Spleen (tissue), 11 donors: ENCODE measurements around the gene ZSWIM3. TPM values are rescaled to one million over a fixed set of nuclear protein-coding genes. Genes with fewer than 3 reads are reported as not detected.

Experiments used
- DNase-seq: peaks from one replicate; pipeline ENCODE4 v3.0.0-alpha.2; 2020
- H3K27ac ChIP-seq, 8 donors: fragments of 200-600 bp; sonication (generic) in 7 of 8; 1 replicate in 4 of 8; 2 replicates in 4 of 8; pipeline versions ENCODE4 v1.5.0 to v1.8.0; 2016 to 2021; ENCODE audit warnings: inconsistent platforms in 4 of 8, mild to moderate bottlenecking in 4 of 8, moderate library complexity in 1 of 8
- H3K27me3 ChIP-seq, 7 donors: fragments of 200-600 bp; sonication (generic) in 6 of 7; replicated peaks in 1 of 7; 1 replicate in 4 of 7; 2 replicates in 3 of 7; pipeline versions ENCODE4 v1.5.0 to v1.8.0; 2016 to 2021; ENCODE audit warnings: inconsistent platforms in 3 of 7, mild to moderate bottlenecking in 1 of 7
- H3K36me3 ChIP-seq, 6 donors: fragments of 200-600 bp; sonication (generic) in 5 of 6; 1 replicate in 4 of 6; 2 replicates in 2 of 6; pipeline versions ENCODE4 v1.5.0 to v1.8.0; 2016 to 2021; ENCODE audit warnings: inconsistent platforms in 2 of 6
- H3K4me1 ChIP-seq, 6 donors: fragments of 200-600 bp; sonication (generic) in 5 of 6; 1 replicate in 3 of 6; 2 replicates in 3 of 6; pipeline versions ENCODE4 v1.5.0 to v1.8.0; 2016 to 2021; ENCODE audit warnings: inconsistent platforms in 3 of 6
- H3K4me3 ChIP-seq, 8 donors: fragments of 200-600 bp; sonication (generic) in 7 of 8; 1 replicate in 4 of 8; 2 replicates in 4 of 8; pipeline versions ENCODE4 v1.5.0 to v1.8.0; 2016 to 2021; ENCODE audit warnings: inconsistent platforms in 4 of 8, mild to moderate bottlenecking in 4 of 8, moderate library complexity in 2 of 8
- H3K9me3 ChIP-seq, 8 donors: fragments of 200-600 bp; sonication (generic) in 7 of 8; 1 replicate in 4 of 8; 2 replicates in 4 of 8; pipeline versions ENCODE4 v1.5.0 to v1.8.0; 2016 to 2021; ENCODE audit warnings: inconsistent platforms in 4 of 8
- CTCF ChIP-seq, 11 experiments: fragments of 200-600 bp in 7 of 11; fragments of 450-650 bp in 4 of 11; sonication (generic) in 4 of 11; IDR thresholded peaks in 8 of 11; conservative IDR thresholded peaks in 3 of 11; 1 replicate in 7 of 11; 2 replicates in 4 of 11; pipeline versions ENCODE4 v1.4.0 to v1.8.0; 2016 to 2021; ENCODE audit warnings: antibody characterized with exemption in 11 of 11, inconsistent platforms in 4 of 11, mild to moderate bottlenecking in 1 of 11
- POLR2A ChIP-seq, 3 donors: fragments of 450-650 bp; IDR thresholded peaks; one replicate each; pipeline ENCODE4 v1.5.1; 2017; ENCODE audit warnings: antibody characterized with exemption in 3 of 3, mild to moderate bottlenecking in 1 of 3
- POLR2AphosphoS5 ChIP-seq, 3 donors: sonication (generic); formaldehyde crosslinking; IDR thresholded peaks; one replicate each; pipeline ENCODE4 v1.5.1; 2017; ENCODE audit warnings: antibody characterized with exemption in 3 of 3
- WGBS, 5 donors: extraction: QIAGEN DNeasy Blood & Tissue Kit in 3 of 5; methylation state at CpG; one replicate each; pipeline versions ENCODE4 v1.1.5 to v1.1.7; 2013 to 2018; 5-methylcytosine and 5-hydroxymethylcytosine counted together
- intact Hi-C: fragments of 100-400 bp; cut with DNase I; formaldehyde crosslinking; loops from one replicate; pipeline ENCODE4 v1.15.0; 2023; ENCODE audit warnings: low total_unique reads
- polyA plus RNA-seq, 3 donors: library from polyadenylated mRNA; stranded (reverse); fragments of 200-250 nt; gene quantifications; one replicate each; pipeline ENCODE4 v1.2.1, GENCODE V29; 2013
- total RNA-seq, 7 donors: library from RNA; depleted of rRNA in 3 of 7; stranded (reverse); fragments of >200 nt in 3 of 7; fragmentation: NEBNext Ultra II Directional in 4 of 7; extraction: Animal tissue kit (Norgen Biotek cat#: 25700) in 4 of 7; gene quantifications; one replicate each; pipeline versions ENCODE4 v1.1.0 to v1.2.1, GENCODE V29; 2016 to 2021
- donor health status: healthy with polysubstance abuse.
- donor health status: DM: no; HTN: no; CAD: no; lungs with moderate emphysema.
- donor health status: DM: no; HTN: no; CAD: no.
- donor health status: Bipolar disorder and iron deficiency.
- donor health status: healthy.
- donor health status: DM: no; HTN: no; CAD: no.
- donor health status: DM: yes; HTN: yes; CAD: no.

Gene ZSWIM3
- total and polyA plus RNA-seq, 10 donors, result 3.1 to 7.1 (median 5.1) TPM

DNA sequence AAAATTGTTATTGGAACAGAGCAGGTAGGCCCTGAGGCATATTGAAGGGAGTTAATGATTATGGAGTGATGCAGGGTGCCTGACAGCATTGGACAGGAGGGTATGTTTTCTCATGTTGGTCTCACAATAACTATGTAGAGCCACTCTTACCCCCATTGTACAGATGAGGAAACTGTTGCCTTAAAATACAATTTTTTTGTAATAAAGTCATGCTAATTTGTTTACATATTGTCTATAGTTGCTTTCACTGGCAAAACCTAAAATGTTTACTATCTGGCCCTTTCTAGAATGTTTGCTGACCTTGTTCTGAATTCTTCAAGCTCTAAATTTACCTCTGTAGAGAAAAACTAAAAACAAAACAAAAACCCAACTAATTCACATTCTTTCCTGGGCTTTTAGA lies 5.9 kb upstream of the ZSWIM3 start:
- H3K4me1 ChIP-seq, result peaks cover 19 to 50% (median 24%) of the 10 kb centered on the region in 6 donors
- DNase-seq, result no peak
- H3K4me3 ChIP-seq, result no peak overlapping the region
- intact Hi-C loops, result no loop called here
- H3K27me3 ChIP-seq, result no peaks in the 10 kb centered on the region
- peaks cover 0 to 89% (median 43%) of the 10 kb centered on the region in 6 donors for H3K36me3 ChIP-seq
- TF ChIP-seq POLR2AphosphoS5 (IDR thresholded peaks at IDR 0.05) (no peak), CTCF (IDR thresholded peaks at IDR 0.05 in 8 of 11, conservative IDR thresholded peaks at IDR 0.05 in 3 of 11) (no peak), POLR2A (IDR thresholded peaks at IDR 0.05) (no peak)
- H3K27ac ChIP-seq, result no peak overlapping the region
- no peaks in the 10 kb centered on the region for H3K9me3 ChIP-seq

DNA sequence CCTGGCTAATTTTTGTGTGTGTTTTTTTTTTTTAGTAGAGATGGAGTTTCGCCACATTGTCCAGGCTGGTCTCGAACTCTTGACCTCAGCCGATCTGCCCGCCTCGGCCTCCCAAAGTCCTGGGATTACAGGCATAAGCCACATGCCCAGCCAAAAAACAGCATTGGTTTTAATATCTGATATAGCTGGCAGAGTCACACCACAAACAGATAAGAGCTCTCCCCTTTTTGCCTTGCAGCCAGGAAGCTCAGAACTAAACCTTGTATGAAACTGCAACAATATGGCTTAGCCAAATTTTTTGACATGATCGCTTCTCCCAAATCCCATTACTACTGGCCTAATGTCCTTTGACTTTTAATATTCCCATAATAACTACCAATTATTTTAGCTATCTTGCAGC lies 5.1 kb upstream of the ZSWIM3 start:
- WGBS, 5 donors, result 85 to 98% (median 97%) methylated on average over 6 of the region's 6 CpGs

DNA sequence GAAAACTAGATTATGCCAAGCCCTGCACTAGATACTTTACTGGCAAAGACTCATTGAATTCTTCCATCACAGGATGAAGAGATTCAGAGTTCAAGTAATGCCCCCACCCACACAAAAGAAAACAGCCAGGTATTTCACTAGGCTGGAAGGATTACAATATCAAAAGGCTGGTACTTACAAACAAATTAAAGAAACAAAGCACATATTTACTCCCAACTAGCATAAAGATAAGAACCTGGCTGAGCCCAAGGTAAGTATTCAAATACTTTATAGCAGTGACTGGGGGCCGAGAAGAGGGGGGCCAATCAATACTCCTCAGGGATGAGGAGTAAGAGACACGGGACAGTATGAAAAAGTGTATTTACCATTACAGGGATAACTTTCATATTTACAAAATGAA lies 3.9 kb upstream of the ZSWIM3 start:
- H3K4me1 ChIP-seq, result peaks cover 29 to 64% (median 35%) of the 10 kb centered on the region in 6 donors
- no peaks in the 10 kb centered on the region for H3K9me3 ChIP-seq
- WGBS, 5 donors, result 88 to 94% (median 93%) methylated on average over 2 of the region's 2 CpGs
- DNase-seq, result no peak
- no peak overlapping the region for H3K4me3 ChIP-seq
- intact Hi-C loops, result no loop called here
- no peak overlapping the region for H3K27ac ChIP-seq
- H3K27me3 ChIP-seq, result no peaks in the 10 kb centered on the region
- TF ChIP-seq POLR2A (IDR thresholded peaks at IDR 0.05) (no peak), CTCF (IDR thresholded peaks at IDR 0.05 in 8 of 11, conservative IDR thresholded peaks at IDR 0.05 in 3 of 11) (no peak), POLR2AphosphoS5 (IDR thresholded peaks at IDR 0.05) (no peak)
- peaks cover 0 to 69% (median 27%) of the 10 kb centered on the region in 6 donors for H3K36me3 ChIP-seq

More for the DNA sequence above, 5.1 kb upstream of the ZSWIM3 start:
- Histone ChIP-seq H3K36me3 (peaks cover 0 to 81% (median 36%) of the 10 kb centered on the region in 6 donors), H3K27ac (no peak overlapping the region), H3K4me3 (no peak overlapping the region), H3K9me3 (no peaks in the 10 kb centered on the region), H3K27me3 (no peaks in the 10 kb centered on the region), H3K4me1 (peaks cover 22 to 55% (median 27%) of the 10 kb centered on the region in 6 donors)
- intact Hi-C loops, result no loop called here
- TF ChIP-seq CTCF (IDR thresholded peaks at IDR 0.05 in 8 of 11, conservative IDR thresholded peaks at IDR 0.05 in 3 of 11) (no peak), POLR2AphosphoS5 (IDR thresholded peaks at IDR 0.05) (no peak), POLR2A (IDR thresholded peaks at IDR 0.05) (no peak)
- DNase-seq, result no peak

- Histone ChIP-seq H3K4me1 (peaks cover 31 to 74% (median 38%) of the 10 kb centered on the region in 6 donors), H3K36me3 (peaks cover 0 to 25% (median 11%) of the 10 kb centered on the region in 6 donors)
- intact Hi-C loops, result no loop called here
These were observed 435 bp downstream of the ZSWIM3 start for GRCh38 chr20:45857882-45858216.

More at GRCh38 chr20:45857882-45858216, 435 bp downstream of the ZSWIM3 start:
- Histone ChIP-seq H3K4me3 (peak overlapping the region; percentile 80 to 93 (median 87)), H3K27ac (peak overlapping the region; percentile 80 to 95 (median 88)), H3K27me3 (no peaks in the 10 kb centered on the region), H3K9me3 (no peaks in the 10 kb centered on the region)
- TF ChIP-seq POLR2AphosphoS5 (IDR thresholded peaks at IDR 0.05) (no peak), CTCF (IDR thresholded peaks at IDR 0.05 in 8 of 11, conservative IDR thresholded peaks at IDR 0.05 in 3 of 11) (no peak), POLR2A (IDR thresholded peaks at IDR 0.05) (no peak)
- no peak for DNase-seq
- WGBS, 5 donors, result 8 to 20% (median 8%) methylated on average over 7 to 13 of the region's 13 CpGs
